Hindlimb muscle (tissue), 1 donor: ENCODE data around the gene NPAS3. TPM values are rescaled to one million over a fixed set of nuclear protein-coding genes. Genes with fewer than 3 reads are reported as not detected.

Experiments
- DNase-seq: peaks from one replicate; pipeline ENCODE4 v3.0.0-alpha.2; 2013
- polyA plus RNA-seq: library from polyadenylated mRNA; unstranded; fragments of 120-200 nt; gene quantifications from one replicate; pipeline ENCODE4 v1.2.1, GENCODE V29; 2013; ENCODE audit not compliant: insufficient read length

The NPAS3 gene
- 3.8 TPM for polyA plus RNA-seq

DNA sequence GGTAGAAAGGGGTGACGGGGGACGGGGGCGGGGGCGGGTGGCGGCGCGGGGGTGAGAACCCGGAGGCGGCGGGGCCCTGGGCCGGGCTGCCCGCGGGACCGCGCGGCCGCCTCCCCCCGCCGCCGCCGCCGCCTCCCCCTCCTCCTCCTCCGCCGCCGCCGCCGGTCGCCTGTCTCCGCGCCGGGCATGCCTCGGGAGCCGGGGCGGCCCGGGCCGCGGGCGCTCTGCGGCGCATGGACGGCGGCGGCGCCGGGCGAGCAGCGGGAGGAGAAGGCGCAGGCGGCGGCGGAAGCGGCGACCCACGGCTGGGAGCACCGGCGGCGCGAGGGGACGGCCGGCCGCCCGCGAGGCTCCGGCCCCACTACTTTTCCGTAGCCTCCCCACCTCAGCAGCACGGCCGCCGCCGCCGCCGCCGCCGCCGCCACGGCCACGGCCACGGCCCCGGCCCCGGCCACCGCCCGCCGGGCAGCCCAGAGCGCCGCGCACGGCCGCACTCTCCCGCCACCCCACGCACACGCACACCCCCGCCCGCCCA lies at the start of gene NPAS3:
NPAS3 (plus strand) TSS at position 161 of the 535 bp plus-strand sequence.
- DNase-seq: no peak

DNA sequence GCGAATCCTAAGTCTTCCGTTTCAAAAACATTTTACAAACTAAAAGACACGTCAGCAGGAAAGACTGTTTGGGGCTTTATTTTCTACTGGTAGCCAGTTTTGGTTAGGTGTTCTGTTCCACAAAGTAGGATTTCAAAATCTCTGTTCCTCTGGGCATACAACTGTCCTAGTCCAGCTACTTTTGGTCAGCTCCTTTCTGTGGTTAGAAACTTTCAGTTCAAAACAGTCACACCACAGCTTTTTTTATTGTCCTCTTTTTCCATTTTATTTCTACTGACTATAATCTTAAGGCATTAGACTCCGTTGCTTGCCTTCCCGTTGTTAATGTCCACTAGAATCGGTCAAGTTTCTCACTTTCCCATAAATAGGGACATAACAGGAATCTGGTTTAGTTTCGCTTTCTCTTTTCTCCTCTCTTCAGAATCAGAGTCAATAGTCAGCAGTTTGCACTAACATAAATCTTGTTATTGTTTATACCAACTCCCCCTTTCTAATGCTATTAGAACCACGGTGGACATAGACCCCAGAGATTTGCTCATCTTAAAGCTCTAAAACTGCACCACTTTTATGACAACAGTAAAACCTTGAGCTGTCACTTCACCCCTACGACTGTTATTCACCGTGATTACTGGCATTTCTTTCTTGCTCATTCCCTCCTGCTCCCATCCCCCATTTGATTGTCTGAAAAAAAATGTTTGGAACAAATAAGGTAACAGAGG lies 41.5 kb upstream of the NPAS3 start:
- DNase-seq: peak; percentile 38

DNA sequence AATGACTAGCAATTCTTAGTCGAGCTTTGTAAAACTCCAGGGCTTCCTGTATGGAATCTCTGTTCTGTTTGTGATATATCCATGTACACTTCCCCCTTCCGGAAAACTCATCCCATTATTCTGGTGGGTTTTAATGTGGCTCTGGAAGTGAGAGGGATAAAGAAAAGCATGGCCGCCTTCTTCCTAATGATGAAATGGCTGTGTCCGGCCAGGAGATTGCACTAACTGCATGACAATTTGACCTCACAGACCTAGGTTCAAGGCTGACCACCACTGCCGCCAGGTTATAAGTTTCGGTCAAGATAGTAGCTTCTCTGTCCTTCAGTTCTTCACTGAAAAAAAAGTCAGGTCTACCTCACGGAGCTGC lies 41.0 kb upstream of the NPAS3 start:
- no peak for DNase-seq

DNA sequence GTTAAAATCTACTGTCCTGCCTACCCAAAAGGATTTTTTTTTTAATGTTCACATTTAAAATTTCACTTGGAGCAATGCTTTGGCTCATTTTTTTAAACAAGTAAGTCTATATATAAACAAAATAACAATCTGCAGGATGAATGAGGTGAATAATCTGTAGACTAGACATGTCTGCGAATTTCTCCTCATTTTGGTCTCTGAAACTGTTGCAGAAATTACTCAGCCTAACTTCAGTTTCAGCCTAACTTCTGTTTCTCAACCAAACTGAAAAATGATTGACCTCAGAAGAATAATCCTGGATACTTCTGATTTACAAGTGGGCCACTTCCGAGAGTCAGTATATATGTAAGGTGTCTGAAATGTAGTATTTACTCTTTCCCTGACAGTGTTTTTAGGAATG lies 39.8 kb upstream of the NPAS3 start:
- DNase-seq: no peak

DNA sequence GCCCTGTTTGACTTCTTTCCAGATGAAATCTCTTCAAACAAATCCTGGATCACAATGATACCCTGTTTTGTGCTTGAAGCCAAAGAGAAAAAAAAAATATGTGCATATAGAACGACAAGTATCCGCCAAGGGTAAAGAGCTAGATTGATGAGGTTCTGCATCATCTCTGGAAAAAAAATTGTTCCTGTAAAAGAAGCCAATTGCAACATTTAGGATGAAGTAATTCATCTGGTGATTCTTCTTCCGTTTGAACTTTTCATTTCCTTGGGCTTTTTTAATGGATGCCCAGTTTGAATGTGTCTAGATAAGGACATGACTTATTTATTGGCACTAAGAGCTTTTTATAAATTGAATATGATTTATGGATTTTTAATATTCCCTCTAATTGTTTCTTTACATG lies 38.1 kb upstream of the NPAS3 start:
- DNase-seq: no peak

DNA sequence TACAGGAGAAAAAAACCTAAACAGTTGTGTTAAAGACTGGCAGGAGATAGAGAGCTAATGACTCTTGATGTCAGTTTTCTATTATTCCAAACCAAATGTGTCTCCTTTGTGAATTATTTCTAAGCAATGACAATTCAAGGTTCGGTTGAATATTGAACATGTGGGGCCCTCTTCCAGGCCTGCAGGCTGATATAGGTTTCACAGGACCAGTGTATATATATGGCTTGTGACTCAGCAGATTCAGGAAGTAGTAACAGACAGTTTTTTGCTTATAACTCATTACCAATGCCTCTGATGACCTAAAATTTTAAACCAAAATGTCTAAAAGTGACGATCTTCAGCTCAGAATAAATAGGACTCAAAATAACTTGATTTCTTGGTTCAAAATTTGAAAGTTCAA lies 33.7 kb upstream of the NPAS3 start:
- no peak for DNase-seq

DNA sequence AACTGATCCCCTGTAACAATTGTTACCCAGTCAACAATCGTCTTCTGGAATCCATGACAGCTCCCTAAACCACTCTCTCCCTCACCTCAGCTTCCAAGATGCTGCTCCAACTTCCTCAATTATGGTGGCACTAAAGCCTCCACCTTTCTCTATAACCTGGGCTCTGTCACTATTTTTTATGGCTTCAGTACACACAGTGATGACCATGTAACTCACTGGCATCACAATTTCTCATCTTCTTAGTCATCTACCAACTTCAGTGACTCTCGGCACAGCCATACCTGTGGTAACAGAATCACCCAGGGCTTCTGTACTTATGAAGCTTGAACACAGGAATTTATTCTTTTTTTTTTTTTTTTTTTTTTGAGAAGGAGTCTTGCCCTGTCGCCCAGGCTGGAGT lies 32.0 kb upstream of the NPAS3 start:
- DNase-seq: no peak

DNA sequence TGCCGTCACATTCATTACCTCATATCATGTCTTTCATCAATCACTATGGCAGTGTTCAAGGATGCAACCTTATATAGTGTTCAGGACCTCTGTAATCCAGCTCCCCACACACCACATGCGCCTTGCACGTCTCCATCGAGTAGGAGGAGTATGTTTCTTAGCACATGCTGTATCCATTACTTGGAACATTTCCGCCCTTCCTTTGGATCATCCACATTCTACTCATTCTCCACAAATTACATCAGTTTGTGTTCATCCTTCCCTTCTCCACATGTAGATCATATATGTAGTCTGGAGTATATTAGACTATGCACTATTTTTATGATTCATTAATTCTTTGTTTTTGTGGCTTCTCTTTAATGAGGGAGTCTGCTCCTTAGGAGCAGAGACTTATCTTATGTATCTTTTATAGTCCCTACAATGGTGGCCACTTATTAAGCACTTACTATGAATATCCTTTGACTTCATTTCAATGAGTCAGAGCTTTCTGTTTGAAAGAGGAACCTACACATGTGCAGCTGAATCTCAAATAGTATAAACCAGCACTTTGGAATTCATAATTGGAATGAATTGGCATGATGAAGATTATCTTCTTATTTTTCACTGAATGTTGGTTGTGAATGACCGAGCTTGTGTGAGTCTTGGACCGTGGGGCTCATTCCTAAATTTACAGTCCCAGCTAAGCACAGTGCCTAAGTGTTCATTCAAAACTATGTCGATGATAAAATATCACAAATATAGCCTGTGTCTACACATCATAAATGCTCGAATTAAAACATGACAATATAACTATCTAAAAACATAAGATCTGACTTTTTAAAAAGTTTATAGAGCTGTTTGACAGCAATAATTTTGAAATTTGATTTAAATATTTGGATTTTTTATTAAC lies 30.2 kb upstream of the NPAS3 start:
- DNase-seq: no peak

DNA sequence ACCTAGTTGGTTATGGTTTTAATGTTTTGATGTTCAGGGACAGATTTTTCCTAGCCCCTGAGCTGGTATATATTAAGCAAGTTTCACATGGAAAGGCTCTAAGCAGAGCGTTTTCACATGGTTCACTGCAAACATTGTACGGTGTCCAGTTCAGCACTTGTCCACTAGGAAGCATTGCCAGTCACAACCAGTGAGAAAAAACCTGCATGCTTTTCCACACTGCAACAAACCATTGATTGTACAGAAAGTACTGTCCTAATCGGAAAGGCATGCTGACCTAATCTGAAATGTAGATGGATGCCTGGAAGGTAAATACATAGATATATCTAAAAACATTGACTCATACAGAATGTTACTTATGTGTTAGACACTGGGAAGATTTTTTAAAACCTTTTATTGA lies 25.0 kb upstream of the NPAS3 start:
- no peak for DNase-seq

DNA sequence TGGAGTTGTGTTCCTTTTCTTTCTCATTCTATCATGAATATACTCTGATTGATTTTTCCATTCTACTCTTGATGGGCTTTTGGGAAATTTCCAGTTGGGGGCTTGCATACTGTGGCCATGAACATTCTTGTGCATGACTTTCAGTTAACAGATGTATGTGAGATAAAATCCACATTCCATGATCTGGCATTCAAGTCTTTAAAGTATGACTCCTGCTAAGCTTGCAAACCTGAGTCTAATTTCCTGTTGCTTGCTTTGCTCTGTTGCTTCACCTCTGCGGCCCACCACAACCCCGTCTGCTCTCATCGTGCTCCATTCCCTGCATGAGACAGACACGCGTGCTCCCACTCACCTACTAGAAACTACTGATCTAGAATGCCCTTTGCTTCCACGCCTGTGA lies 24.3 kb upstream of the NPAS3 start:
- DNase-seq: no peak

DNA sequence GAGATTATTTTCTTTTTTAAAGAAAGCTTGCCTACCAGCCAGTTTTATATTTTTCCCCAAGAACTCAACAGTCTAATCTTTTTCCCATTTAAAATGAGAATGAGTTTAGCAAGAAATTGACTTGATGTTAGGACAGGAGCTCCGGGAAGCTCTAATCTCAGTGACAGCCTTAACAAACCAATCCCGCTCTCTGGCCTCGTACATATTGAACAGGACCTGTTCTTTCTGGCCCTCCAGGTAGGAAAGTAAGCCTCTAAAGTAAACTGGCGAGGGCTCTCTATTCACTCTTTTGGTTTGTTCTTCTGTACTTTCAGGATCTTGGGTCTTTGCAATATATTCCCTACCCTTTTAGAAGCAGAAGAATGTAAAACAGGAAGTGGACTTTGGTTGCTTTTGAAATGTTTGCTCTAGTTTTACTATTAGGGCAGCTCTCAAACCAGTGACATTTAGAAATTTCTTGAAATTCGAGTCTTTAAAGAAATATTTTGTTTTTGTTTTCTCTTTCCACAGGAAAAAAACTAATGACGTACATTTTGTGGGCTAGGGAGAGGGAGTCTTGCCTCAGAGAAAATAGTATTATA lies 17.9 kb upstream of the NPAS3 start:
- DNase-seq: no peak

DNA sequence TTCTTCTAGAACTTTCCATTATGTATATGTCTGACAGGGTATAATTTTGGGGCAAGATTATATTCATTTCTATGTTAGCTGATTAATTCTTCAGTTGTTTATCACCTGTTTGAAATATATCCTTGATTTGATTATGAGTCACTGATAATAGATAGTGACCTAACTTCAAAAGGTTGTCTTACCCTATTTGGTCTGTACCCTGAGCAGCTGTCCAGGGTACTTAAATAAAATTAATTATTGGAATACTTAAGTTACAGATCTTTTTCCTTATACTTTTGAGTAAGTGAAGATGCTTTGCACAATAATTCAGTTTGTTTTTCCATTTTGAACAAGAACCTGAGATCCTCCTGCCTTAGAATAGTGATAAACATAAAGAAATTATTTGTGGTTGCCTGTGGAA lies 13.2 kb upstream of the NPAS3 start:
- no peak for DNase-seq

DNA sequence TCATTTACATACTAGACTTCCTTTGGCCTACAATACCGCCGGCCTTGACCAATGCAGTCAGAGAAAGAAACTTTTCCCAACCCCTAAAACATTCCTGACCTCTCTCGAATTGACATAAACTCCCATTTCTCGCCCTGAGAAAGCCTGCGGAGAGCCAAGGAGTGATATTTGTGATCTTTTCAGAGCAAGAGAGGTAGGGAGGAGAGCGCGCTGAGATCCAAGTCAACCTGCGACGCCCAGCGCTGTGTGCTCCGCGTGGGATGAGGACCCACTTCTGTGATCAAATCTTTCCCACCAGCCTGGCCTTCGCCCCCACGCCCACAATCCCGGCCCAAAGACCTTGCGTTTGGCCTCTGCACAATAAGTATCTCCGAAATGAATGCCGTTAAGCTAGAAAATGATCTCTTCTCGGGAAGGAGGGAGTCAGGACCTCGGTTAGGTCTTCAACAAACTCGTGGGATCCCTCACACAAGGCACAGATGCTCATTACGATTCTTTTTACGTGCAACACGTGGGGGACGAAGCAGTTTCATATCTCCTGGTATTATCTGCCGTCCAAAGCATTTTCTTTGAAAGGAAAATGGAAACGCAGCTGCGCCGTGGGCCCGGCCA lies 6.3 kb upstream of the NPAS3 start:
- peak; percentile 63 for DNase-seq

DNA sequence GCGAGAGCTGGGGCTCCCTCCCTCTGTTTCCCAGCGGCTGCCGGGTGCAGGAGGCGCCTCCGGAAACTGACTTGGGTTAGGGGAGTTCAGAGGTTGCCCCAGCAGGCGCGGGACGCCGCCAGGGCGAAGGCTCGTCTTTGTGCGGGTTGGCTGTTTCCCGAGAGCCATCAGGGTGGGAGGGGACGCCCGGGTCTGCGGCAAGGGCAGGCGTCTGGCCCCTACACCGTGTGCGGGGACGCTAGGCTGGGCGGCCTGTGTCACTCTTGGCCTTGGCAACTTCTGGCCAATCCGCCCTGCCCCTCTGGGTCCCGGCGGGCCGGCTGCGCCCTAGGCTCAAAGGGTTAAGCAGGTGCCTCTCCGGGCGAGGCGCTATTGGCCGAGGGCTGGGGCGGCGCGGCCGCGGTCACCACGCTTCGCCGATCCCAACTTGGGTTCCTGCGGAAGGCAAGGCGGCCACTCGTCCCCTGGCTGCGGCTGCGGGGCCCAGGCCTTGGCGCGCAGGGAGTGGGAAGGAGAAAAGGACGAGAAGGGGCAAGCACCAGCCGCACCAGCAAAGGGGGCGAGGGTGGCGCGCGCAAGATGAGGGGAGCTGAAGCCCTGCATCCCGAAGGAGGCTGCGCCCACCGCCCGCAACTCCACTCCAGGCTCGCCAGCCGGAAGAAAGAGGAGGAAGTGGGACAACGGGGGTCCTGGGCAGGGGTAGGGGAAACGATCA lies 5.6 kb upstream of the NPAS3 start:
- DNase-seq: peak; percentile 32

DNA sequence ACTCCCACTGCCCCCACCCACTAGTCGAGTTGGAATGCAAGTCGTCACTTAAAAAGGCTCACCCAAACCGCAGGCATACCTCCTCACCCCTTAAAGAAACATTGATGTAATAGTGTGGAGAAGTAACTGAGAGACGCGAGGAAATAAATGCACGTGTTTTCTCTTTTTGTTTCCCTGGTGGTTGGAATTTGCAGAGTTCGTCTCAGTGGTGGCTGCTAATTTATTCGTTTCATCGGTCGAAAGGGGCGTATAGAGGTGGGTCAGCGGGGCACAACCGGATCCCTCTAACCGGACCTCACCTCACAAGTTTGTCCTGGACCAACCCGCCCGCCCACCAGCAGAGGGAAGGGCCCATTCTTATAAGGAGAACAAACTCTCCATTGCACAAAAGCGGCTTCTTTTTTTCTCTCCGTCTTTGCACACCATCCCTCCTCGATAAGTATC lies 5.0 kb upstream of the NPAS3 start:
- DNase-seq: no peak

DNA sequence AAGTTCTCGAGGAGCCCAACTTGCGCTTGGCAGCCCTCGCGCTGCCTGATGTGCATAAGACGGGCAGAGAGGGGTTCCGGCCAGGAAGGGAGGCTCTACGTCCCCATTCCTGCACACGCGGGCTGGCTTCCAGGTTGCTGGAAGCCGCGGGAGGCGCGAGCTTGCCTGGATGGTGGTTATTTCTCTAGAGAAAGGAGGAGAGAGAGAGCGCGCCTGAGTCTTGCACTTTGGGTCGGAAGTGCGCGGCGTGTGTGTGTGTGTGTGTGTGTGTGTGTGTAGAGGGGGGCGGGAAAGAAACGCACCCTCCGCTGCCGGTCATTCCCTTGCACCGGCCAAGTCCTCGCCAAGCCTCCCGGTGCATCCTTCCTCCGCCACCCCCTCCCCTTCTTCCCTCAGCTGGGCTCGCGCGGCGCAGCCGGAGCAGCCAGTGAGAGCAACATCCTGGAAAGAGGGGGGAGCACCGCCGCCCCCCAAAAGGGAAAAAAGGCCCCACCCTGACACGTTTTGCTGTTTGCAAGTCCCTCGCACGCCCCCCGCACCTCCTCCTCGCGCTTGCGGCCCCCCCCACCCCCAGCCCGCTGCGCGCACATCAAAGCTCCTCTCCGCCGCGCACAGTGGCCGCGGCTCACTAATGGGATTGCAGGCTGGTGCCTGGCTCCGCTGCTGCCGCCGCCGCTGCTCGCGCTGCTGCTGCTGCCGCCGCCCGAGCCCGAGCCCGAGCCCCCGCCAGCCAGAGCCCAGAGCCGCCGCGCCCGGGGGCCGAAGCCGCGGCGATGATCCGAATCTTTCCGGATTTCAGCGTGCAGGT lies 4.4 kb upstream of the NPAS3 start:
- peak; percentile 75 for DNase-seq

DNA sequence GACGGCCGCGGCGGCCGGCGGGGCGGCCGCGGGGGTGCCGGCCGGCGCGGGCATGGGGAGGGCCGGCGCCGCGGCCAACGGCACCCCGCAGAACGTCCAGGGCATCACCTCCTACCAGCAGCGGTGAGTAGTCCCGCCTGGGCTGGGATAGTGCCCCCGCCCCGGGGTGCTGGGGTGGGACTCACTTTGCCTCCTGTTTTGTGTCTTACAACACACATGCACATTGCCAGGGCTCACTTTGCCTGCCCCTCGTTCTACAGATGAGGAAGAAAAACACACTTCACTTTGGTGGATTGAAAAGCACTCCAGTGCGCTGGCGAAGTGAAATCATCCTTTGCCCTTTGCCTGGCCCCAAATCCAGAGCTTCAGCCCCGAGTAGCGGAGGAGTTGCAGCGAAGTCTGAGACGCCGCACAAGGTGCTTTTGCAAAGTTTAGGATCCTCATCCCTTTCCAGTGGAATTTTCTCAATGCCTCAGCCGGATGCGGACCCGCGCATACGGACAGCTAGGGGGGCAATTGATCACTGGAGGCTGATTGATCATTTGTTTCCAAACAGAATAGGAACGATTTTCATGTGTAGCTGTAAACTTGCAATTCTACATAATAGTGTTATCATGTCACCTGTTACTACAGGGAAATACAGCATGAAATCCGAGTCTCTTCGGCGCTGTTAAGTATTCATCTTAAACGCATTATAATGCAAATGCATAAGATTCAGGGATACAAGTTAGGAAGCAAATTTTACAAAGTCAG lies 3.6 kb upstream of the NPAS3 start:
- peak; percentile 34 for DNase-seq

DNA sequence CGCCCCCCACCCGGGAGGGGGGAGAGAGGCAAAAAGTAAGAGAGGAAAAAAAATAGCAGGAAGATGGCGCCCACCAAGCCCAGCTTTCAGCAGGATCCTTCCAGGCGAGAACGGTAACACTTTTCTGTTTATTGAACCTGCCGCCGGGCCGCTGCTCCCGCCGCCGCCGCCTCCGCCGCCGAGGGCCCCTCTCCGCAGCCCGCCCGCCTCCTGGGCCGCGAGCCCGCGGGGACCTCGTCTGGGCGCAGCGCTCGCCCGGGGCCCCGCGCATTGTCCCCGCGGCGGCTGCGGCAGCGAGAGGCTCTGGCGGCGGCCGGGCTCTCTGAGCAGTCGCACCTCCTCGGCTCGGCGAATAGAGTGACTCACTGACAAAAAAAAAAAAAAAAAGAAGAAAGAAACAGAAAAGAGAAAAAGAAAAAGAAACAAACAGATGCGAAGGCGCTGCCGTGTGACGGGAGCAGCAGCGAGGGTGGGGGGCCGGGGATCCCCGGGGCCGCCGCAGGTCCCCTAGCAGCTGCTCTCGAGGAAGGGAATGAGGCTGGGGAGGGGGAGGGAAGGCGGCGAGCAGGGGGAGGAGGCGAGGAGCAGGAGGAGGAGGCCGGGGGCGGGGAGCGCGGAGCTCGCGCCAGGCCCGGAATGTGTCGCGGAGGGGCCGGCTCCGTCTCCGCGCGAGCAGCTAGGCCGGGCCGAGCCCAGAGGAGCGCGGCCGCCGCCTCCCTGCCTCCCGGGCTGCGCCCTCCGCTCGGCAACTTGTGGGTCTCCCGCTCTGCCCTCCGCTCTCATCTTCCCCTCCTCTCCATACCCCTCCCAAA lies 781 bp downstream of the NPAS3 start:
- peak; percentile 92 for DNase-seq

DNA sequence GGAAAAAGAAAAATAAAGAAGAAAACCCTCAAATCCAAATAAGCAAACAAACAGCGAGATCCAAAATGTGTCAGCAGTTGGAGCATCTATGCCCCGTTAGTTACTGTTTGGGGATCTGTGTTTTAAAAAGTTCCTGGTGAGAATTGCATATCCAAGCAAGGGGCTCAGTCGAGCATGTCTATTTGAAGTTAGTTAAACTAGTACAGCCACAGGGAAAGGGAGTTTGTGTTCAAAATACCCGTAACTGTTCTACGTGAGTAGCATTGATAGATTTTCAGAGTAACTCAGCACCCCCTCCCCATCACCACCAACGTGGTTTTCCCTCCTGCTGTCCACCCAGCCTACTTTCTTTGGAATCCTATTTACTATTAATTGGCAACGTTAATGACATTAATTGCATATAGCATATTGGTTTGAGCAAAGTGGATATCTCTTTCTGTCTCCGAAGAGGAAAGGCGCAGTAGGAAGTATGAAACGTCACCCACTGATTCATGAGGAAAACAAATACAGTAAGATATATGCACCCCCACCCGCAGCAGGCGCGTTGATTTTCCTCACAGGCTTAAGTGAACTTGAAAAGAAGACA lies 1.5 kb downstream of the NPAS3 start:
- DNase-seq: peak; percentile 43
